Measurements from ENCODE around the gene VOPP1.

GRCh38 chr7:55488804-55489340, 83.4 kb downstream of the VOPP1 start:
- TF ChIP-seq CTCF (IDR thresholded peaks at IDR 0.05; ENCODE audit: low read length), result no peak
- no peak for TF ChIP-seq EZH2 (optimal IDR thresholded peaks at IDR 0.05; ENCODE audit: low read depth, low read length)
